Neural progenitor cell (in vitro differentiated cells): ENCODE results near the gene DNAJA2.

ENCODE experiments used
- CTCF ChIP-seq: fragments of 200-600 bp; sonication (generic); IDR thresholded peaks from 2 replicates; pipeline ENCODE4 v1.5.1; 2017; ENCODE audit warnings: antibody characterized with exemption, mild to moderate bottlenecking
- EZH2 ChIP-seq: fragments of 200-600 bp; sonication (generic); IDR thresholded peaks from 2 replicates; pipeline ENCODE4 v1.6.1; 2017; ENCODE audit warnings: antibody characterized with exemption, mild to moderate bottlenecking, moderate library complexity
- EZH2phosphoT487 ChIP-seq: fragments of 200-600 bp; sonication (generic); IDR thresholded peaks from 2 replicates; pipeline ENCODE4 v1.6.1; 2017; ENCODE audit warnings: antibody characterized with exemption

DNA sequence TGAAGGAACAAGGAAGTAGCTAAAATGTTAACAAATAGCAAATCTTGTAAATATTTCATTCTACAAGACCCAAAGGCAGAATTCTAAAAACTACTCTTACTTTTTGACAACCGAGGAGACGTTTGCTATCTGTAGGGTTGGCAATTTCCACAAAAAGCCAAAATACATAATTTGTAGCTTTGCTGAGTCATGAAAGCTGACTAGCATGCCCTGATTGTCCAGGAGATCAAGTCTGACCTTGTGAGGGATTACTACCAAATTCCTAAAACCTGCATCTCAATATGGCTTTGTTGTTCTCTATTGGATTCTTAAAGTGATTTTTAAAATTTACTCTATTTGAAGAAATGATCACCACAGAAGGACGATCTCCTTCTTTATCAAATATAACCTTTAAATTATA lies 10.8 kb downstream of the DNAJA2 start:
- no peak for TF ChIP-seq CTCF
- TF ChIP-seq EZH2phosphoT487 = no peak
- TF ChIP-seq EZH2 = no peak
